Progenitor cell of endocrine pancreas (in vitro differentiated cells): ENCODE measurements around the gene DEAF1. TPM values are rescaled to one million over a fixed set of nuclear protein-coding genes. Genes with fewer than 3 reads are reported as not detected.
"Not testable (repeated sequence)": the region's sequence is repeated elsewhere in the genome, so short reads cannot be mapped to it uniquely, and the experiment has no call there.

Source experiments
- DNase-seq: peaks from one replicate; pipeline ENCODE4 v3.0.0; 2021; ENCODE audit warnings: low spot score; ENCODE audit not compliant: unreplicated experiment
- H3K27ac Mint-ChIP-seq: 2 replicates; pipeline ENCODE4 v1.8.0; 2021; ENCODE audit warnings: mild to moderate bottlenecking, moderate library complexity, mixed read lengths
- H3K27me3 Mint-ChIP-seq: 2 replicates; pipeline ENCODE4 v1.8.0; 2021; ENCODE audit warnings: mixed read lengths
- H3K36me3 Mint-ChIP-seq: 2 replicates; pipeline ENCODE4 v1.8.0; 2022; ENCODE audit warnings: mixed read lengths; ENCODE audit not compliant: insufficient read depth
- H3K4me1 Mint-ChIP-seq: 2 replicates; pipeline ENCODE4 v1.8.0; 2021; ENCODE audit warnings: low read depth, mixed read lengths
- H3K4me3 Mint-ChIP-seq: 2 replicates; pipeline ENCODE4 v1.8.0; 2021; ENCODE audit warnings: low read depth, mild to moderate bottlenecking, moderate library complexity, mixed read lengths
- H3K9me3 Mint-ChIP-seq: 2 replicates; pipeline ENCODE4 v1.8.0; 2021; ENCODE audit warnings: low read depth, mixed read lengths
- total RNA-seq: library from RNA; stranded (reverse); gene quantifications from 2 replicates; pipeline ENCODE4 v1.2.1, GENCODE V29; 2021
- TF ChIP-seq, protein P1 (sequence below): fragments of 200-600 bp; sonication (generic); IDR thresholded peaks from one replicate; pipeline ENCODE4 v1.5.0; 2021; ENCODE audit warnings: antibody characterized with exemption, mild to moderate bottlenecking; ENCODE audit not compliant: unreplicated experiment

The DEAF1 gene
- total RNA-seq, 1 donor from 2014 or later, result 49.2 TPM

DNA sequence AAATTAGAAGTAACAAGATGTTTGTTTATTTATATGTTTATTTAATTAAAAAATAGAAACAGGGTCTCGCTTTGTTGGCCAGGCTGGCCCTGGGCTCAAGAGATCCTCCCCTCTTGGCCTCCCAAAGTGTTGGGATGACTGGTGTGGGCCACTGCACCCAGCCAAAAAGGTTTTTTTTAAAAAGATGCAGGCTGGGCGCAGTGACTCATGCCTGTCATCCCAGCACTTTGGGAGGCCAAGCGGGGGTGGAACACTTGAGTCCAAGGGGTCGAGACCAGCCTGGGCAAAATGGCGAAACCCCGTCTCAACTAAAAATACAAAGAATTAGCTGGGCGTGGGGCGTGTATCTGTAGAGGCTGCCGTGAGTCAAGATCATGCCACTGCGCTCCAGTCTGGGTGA is 44.5 kb downstream of the DEAF1 start:
- H3K9me3 Mint-ChIP-seq, result no peaks in the 10 kb centered on the region

DNA sequence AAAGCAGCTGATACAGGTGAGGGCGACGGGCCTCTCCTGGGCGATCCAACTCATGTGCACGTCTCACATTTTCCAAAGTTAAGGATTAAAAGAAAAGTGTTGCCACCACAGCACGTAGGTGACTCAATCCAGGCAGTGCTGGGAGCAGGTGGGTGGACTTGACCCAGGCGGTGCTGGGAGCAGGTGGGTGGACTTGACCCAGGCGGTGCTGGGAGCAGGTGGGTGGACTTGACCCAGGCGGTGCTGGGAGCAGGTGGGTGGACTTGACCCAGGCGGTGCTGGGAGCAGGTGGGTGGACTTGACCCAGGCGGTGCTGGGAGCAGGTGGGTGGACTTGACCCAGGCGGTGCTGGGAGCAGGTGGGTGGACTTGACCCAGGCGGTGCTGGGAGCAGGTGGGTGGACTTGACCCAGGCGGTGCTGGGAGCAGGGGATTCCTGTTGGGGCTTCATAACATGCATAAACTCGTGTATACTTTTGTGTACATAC is 47.3 kb downstream of the DEAF1 start:
- not testable (repeated sequence) for H3K4me1 Mint-ChIP-seq, H3K9me3 Mint-ChIP-seq, DNase-seq, H3K27ac Mint-ChIP-seq, H3K4me3 Mint-ChIP-seq, H3K36me3 Mint-ChIP-seq, H3K27me3 Mint-ChIP-seq

More for the DNA sequence above, 44.5 kb downstream of the DEAF1 start:
- Mint-ChIP-seq H3K27ac (no peak overlapping the region), H3K4me3 (no peak overlapping the region), H3K4me1 (peaks cover 5% of the 10 kb centered on the region), H3K27me3 (no peaks in the 10 kb centered on the region), H3K36me3 (peaks cover 14% of the 10 kb centered on the region)
- DNase-seq, result no peak
- TF ChIP-seq, protein P1, sequence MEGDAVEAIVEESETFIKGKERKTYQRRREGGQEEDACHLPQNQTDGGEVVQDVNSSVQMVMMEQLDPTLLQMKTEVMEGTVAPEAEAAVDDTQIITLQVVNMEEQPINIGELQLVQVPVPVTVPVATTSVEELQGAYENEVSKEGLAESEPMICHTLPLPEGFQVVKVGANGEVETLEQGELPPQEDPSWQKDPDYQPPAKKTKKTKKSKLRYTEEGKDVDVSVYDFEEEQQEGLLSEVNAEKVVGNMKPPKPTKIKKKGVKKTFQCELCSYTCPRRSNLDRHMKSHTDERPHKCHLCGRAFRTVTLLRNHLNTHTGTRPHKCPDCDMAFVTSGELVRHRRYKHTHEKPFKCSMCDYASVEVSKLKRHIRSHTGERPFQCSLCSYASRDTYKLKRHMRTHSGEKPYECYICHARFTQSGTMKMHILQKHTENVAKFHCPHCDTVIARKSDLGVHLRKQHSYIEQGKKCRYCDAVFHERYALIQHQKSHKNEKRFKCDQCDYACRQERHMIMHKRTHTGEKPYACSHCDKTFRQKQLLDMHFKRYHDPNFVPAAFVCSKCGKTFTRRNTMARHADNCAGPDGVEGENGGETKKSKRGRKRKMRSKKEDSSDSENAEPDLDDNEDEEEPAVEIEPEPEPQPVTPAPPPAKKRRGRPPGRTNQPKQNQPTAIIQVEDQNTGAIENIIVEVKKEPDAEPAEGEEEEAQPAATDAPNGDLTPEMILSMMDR, result no peak

DNA sequence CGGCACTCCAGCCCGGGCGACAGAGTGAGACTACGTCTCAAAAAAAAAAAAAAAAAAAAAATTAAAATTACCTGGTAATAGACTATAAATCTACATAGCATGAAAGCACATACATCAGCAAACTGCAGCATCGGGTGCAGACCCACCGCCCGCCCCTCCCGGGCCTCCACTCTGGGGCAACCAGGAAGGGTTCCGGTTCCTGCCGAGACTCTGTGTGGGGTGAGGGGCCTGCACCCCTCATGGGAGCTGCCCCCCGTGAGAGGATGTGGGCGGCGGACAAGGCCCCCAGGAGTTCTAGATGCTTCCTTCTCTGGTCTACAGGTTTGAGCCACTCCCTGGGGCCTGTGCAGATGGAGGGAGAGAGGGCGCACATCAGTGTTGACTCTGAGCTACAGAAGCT is 48.8 kb downstream of the DEAF1 start:
- TF ChIP-seq, protein P1, result no peak
- Mint-ChIP-seq H3K27ac (no peak overlapping the region), H3K27me3 (no peaks in the 10 kb centered on the region), H3K9me3 (no peaks in the 10 kb centered on the region), H3K36me3 (peaks cover 6% of the 10 kb centered on the region), H3K4me1 (no peaks in the 10 kb centered on the region), H3K4me3 (no peak overlapping the region)
- DNase-seq, result no peak

DNA sequence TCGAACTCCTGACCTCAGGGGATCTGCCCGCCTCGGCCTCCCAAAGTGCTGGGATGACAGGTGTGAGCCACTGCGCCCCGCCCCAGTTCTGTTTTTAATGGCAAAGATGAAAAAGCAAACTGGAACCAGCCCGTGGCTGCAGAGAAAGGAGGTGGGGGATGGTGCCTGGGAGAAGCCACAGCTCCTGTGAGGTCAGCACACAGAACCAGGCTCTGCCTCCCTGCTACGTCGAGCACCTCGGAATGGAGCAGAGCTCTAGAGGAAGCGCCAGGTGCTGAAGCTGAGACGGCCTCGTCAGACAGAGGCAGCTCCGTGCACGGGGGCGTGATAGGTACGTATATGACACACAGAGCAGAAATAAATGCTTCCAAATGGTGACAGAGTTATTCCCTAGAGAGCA is 49.5 kb downstream of the DEAF1 start:
- DNase-seq, result no peak

DNA sequence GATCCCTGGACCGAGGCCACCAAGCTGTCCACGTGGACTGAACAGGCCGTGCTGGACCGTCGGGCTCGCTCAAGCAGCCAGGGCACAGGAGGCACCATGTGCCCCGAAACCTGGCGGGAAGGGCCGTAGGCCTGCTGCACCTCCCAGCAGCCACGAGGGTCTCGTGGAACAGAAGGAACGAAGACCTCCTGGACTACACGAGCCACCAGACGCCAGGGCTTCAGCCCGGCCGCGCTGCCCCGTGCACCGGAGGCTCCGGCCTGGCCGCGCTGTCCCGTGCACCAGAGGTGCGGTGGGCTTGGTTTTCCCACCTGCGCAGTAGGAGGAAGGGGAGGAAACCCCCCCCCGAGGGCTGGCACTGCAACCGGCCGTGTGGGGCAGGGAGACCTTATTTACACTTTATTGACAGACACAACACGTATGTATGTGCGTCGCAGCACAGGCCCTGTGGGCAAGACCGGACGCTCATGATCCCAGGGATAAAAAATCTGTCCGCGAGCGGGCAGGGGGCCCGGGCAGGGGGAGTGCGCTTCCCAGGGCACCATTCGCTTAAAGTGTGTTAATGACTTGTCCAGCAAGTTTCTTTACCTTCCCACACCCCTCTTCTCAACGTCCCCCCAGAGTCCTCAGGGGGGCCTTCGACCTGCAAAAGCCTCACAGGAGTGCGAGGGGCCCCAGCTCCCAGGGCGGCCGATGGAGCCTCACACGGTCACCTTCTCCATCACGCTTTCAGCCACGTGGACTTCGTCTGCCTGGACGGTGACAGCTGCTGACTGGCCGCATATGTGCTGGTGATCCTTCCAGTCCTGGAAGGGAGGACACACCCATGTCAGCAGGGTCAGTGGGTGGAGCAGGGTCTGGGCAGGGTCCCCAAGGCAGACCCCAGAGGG is 50.9 kb downstream of the DEAF1 start:
- no peaks in the 10 kb centered on the region for H3K9me3 Mint-ChIP-seq
- H3K36me3 Mint-ChIP-seq, result peaks cover 6% of the 10 kb centered on the region
- no peaks in the 10 kb centered on the region for H3K4me1 Mint-ChIP-seq
- TF ChIP-seq, protein P1, result no peak
- H3K4me3 Mint-ChIP-seq, result no peak overlapping the region
- H3K27me3 Mint-ChIP-seq, result peaks cover 4% of the 10 kb centered on the region
- DNase-seq, result no peak
- no peak overlapping the region for H3K27ac Mint-ChIP-seq

More for the DNA sequence above, 49.5 kb downstream of the DEAF1 start:
- H3K4me3 Mint-ChIP-seq, result no peak overlapping the region
- no peak overlapping the region for H3K27ac Mint-ChIP-seq
- no peaks in the 10 kb centered on the region for H3K4me1 Mint-ChIP-seq
- no peaks in the 10 kb centered on the region for H3K9me3 Mint-ChIP-seq
- TF ChIP-seq, protein P1, result no peak
- no peaks in the 10 kb centered on the region for H3K27me3 Mint-ChIP-seq
- H3K36me3 Mint-ChIP-seq, result peaks cover 6% of the 10 kb centered on the region
